ENCODE data around the gene MACROD2.

DNA sequence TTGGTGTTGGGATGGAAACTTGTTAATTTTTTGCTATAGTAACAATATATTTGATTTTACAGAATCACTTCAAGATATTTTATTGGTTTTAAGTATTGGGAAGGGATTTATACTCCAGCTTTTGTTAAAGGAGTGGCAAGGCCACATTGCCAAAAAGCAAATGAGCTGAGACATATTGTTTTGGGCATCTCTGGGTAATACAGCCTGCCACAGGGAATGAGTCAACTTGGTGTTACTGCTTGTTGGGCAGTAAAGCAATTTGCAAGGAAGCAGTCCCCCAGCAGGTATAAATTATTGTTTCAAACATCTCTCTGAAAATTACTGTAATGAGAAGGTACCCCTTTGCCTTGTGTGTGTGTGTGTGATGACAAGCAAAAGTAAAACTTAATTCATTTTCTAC, 1210.4 kb downstream of the MACROD2 start:
- no peak for TF ChIP-seq CTCF (IDR thresholded peaks at IDR 0.05; ENCODE audit: low read depth, low read length, missing input control)
- TF ChIP-seq, protein P1, sequence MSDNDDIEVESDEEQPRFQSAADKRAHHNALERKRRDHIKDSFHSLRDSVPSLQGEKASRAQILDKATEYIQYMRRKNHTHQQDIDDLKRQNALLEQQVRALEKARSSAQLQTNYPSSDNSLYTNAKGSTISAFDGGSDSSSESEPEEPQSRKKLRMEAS (IDR thresholded peaks at IDR 0.05): no peak

All from liver (tissue), 2 donors.